Thoracic aorta (tissue), 2 donors: ENCODE data around the gene BRCA2. TPM values are rescaled to one million over a fixed set of nuclear protein-coding genes. Genes with fewer than 3 reads are reported as not detected.

Experiments used
- ATAC-seq: fragments of 150-250 bp; one replicate; pipeline ENCODE4 v1.8.0; 2017; ENCODE audit warnings: low read depth; ENCODE audit not compliant: insufficient number of reproducible peaks, low FRiP score
- DNase-seq: peaks from one replicate; pipeline ENCODE4 v3.0.0-alpha.2; 2020; ENCODE audit warnings: low spot score
- H3K27ac ChIP-seq, 2 donors: fragments of 200-600 bp; sonication (generic); 1 replicate in 1 of 2; 2 replicates in 1 of 2; pipeline ENCODE4 v1.5.1; 2016; ENCODE audit warnings: mild to moderate bottlenecking in 2 of 2, moderate library complexity in 2 of 2
- H3K27me3 ChIP-seq: fragments of 200-600 bp; sonication (generic); replicated peaks from 2 replicates; pipeline ENCODE4 v1.6.0; 2016; ENCODE audit warnings: mild to moderate bottlenecking; ENCODE audit not compliant: insufficient read depth
- H3K36me3 ChIP-seq: fragments of 200-600 bp; sonication (generic); one replicate; pipeline ENCODE4 v1.5.1; 2016
- H3K4me1 ChIP-seq, 2 donors: fragments of 200-600 bp; sonication (generic); 1 replicate in 1 of 2; 2 replicates in 1 of 2; pipeline versions ENCODE4 v1.5.1 to v1.6.0; 2016; ENCODE audit warnings: low read depth in 2 of 2, mild to moderate bottlenecking in 1 of 2; ENCODE audit not compliant: control insufficient read depth in 1 of 2
- H3K4me3 ChIP-seq: fragments of 200-600 bp; sonication (generic); 2 replicates; pipeline ENCODE4 v1.5.1; 2016; ENCODE audit warnings: mild to moderate bottlenecking
- H3K9me3 ChIP-seq: fragments of 200-600 bp; sonication (generic); 2 replicates; pipeline ENCODE4 v1.5.1; 2016
- total RNA-seq, 2 donors: library from RNA; depleted of rRNA; stranded (reverse); fragments of >200 nt; gene quantifications; one replicate each; pipeline versions ENCODE4 v1.1.0 to v1.2.3, GENCODE V29; 2016
- TF ChIP-seq, protein P1 (sequence below): fragments of 200-600 bp; sonication (generic); IDR thresholded peaks from one replicate; pipeline ENCODE4 v1.5.1; 2019; ENCODE audit warnings: antibody characterized with exemption

The BRCA2 gene
- total RNA-seq, 2 donors from 2014 or later: 1.5 to 4.6 TPM

DNA sequence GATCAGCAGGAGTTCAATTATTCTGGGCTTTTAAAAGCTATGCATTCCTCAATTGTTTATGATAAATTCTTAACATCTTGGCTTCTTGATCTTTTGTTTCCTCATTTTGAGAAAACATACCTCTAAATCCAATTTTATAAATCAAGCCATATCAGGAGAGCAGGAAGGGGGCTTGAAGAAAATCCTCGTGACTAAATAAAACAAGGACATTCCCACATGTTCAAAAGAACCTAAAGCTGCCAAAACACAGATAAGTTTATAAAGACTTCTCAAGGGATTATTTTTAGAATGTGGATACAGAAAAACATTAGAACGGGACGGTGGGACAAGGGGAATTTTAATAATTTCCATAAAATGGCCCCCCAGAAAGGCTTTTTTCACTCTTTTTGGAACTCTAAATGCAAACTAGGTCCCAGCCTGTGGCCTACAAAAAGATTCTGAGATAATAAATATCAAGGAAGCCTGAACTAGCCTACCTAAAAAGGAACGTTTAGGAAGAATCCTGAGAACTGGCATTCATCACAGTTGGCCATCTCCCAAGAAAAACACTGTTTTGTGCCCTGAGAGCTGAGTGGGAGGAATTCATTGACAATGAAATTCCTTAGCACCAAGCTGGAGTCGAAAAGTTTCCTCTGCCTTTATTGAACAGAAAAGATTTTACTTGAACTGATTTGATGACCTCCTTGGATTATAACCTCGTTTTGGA lies 30.2 kb upstream of the BRCA2 start:
- H3K27me3 ChIP-seq: no peaks in the 10 kb centered on the region
- TF ChIP-seq, protein P1, sequence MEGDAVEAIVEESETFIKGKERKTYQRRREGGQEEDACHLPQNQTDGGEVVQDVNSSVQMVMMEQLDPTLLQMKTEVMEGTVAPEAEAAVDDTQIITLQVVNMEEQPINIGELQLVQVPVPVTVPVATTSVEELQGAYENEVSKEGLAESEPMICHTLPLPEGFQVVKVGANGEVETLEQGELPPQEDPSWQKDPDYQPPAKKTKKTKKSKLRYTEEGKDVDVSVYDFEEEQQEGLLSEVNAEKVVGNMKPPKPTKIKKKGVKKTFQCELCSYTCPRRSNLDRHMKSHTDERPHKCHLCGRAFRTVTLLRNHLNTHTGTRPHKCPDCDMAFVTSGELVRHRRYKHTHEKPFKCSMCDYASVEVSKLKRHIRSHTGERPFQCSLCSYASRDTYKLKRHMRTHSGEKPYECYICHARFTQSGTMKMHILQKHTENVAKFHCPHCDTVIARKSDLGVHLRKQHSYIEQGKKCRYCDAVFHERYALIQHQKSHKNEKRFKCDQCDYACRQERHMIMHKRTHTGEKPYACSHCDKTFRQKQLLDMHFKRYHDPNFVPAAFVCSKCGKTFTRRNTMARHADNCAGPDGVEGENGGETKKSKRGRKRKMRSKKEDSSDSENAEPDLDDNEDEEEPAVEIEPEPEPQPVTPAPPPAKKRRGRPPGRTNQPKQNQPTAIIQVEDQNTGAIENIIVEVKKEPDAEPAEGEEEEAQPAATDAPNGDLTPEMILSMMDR: no peak
- H3K36me3 ChIP-seq: peaks cover 19% of the 10 kb centered on the region
- peak overlapping the region; percentile 37 for H3K4me3 ChIP-seq
- no peaks in the 10 kb centered on the region for H3K9me3 ChIP-seq
- H3K4me1 ChIP-seq: peaks cover 16 to 27% of the 10 kb centered on the region in 2 donors
- H3K27ac ChIP-seq: peak overlapping the region; percentile 72 to 85
- ATAC-seq (no peak), DNase-seq (no peak)

DNA sequence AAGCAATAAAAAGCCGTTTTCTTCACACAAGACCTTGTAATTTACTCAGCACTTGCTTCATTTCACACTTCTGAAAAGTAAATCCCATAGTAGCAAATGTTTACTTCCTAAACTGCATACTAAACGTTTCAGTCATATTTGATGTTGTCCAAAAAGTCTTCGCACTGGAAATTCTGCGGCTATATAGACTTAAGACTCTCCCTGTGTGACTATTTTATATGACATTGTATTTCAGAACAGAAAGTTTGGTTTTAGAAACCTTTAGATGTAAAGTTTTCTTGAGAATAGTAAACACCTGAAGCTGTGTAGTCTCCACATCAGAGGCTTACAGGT lies 29.7 kb upstream of the BRCA2 start:
- TF ChIP-seq, protein P1: no peak
- Histone ChIP-seq H3K27me3 (no peaks in the 10 kb centered on the region), H3K9me3 (no peaks in the 10 kb centered on the region), H3K27ac (peak overlapping the region; percentile 72 to 85), H3K36me3 (peaks cover 19% of the 10 kb centered on the region), H3K4me1 (peaks cover 16 to 27% of the 10 kb centered on the region in 2 donors), H3K4me3 (peak overlapping the region; percentile 37)
- DNase-seq (no peak), ATAC-seq (no peak)

DNA sequence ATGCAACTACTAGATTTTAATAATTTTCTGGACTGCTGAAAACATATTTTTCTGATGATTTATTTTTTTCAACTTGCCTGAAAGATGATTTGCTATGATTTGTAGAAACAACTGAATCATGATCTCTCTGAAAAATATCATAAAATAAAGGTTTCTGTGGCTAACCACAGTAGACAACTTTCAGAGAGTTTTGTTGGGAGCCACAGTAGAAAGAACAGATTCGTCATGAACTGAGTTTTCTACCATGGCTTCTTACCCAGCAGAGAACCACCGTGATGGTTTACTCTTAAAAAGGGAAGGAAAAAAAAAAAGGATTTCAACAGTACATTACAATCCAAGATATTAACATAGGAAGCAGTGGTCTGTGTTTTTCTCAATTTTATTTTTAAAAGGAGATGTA lies 18.1 kb upstream of the BRCA2 start:
- Histone ChIP-seq H3K9me3 (no peaks in the 10 kb centered on the region), H3K27me3 (no peaks in the 10 kb centered on the region), H3K4me1 (no peaks in the 10 kb centered on the region), H3K4me3 (no peak overlapping the region), H3K36me3 (peaks cover 13% of the 10 kb centered on the region), H3K27ac (no peak overlapping the region)
- no peak for DNase-seq
- TF ChIP-seq, protein P1: no peak
- ATAC-seq: no peak

DNA sequence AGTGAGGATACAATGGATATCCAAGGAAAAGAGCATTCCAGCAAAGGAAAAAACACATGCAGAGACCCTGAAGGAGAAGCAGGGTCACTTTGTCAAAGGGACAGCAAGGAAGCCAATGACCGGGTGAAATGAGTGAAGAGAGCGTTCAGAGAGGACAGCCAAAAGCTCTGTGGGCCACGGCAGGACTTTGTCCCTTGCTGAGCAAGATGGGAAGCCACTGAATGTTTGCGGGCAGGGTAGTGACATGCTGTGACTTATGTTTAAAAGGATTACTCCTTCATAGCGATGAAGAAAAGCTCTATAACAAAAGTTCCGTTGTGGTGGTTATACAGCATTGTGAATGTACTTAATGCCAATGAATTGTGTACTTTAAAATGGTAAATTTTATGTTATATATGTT lies 16.6 kb upstream of the BRCA2 start:
- Histone ChIP-seq H3K36me3 (peaks cover 13% of the 10 kb centered on the region), H3K4me1 (no peaks in the 10 kb centered on the region), H3K27ac (no peak overlapping the region), H3K9me3 (no peaks in the 10 kb centered on the region), H3K27me3 (no peaks in the 10 kb centered on the region), H3K4me3 (no peak overlapping the region)
- DNase-seq: no peak
- TF ChIP-seq, protein P1: no peak
- ATAC-seq: no peak

DNA sequence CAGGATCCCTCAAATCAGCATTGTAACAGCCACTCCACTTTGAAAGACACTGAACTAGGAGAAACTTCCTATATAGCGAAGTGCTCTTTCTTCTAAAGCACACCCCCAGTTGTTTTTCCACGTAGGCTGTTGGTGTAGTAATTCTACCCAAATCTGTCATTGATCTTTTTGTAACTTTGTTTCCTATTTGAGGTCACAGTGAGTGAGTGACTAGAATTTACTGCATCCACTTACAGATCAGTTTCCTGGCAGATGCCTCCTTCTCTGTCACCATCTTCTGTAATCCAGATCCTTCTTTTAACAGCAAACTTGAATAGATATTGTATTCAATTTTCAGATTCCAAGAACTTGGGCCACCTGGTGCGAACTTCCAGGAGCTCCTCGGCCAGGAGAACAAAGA lies 15.4 kb upstream of the BRCA2 start:
- no peak overlapping the region for H3K4me3 ChIP-seq

More for the DNA sequence above, 15.4 kb upstream of the BRCA2 start:
- Histone ChIP-seq H3K9me3 (no peaks in the 10 kb centered on the region), H3K27me3 (no peaks in the 10 kb centered on the region), H3K27ac (no peak overlapping the region), H3K4me1 (no peaks in the 10 kb centered on the region), H3K36me3 (peaks cover 7% of the 10 kb centered on the region)
- no peak for DNase-seq
- no peak for ATAC-seq
- TF ChIP-seq, protein P1: no peak
